H9 (cell line): ENCODE data around the gene KRT2. TPM values are rescaled to one million over a fixed set of nuclear protein-coding genes. Genes with fewer than 3 reads are reported as not detected.

Experiments used
- DNase-seq: peaks from one replicate; pipeline ENCODE4 v3.0.0-alpha.2; 2017
- H2AFZ ChIP-seq: one replicate; pipeline ENCODE4 v1.6.1; 2013; ENCODE audit warnings: mild to moderate bottlenecking, low read length, control low read depth, moderate library complexity
- H2AK5ac ChIP-seq: 2 replicates; pipeline ENCODE4 v1.6.1; 2013; ENCODE audit warnings: low read length, control low read depth, mixed read lengths; ENCODE audit not compliant: insufficient read length
- H2BK120ac ChIP-seq: one replicate; pipeline ENCODE4 v1.6.1; 2013; ENCODE audit warnings: low read depth, mild to moderate bottlenecking, low read length, control low read depth, inconsistent platforms; ENCODE audit not compliant: poor library complexity, severe bottlenecking
- H2BK12ac ChIP-seq: 2 replicates; pipeline ENCODE4 v1.6.1; 2013; ENCODE audit warnings: low read length, control low read depth, mixed read lengths, low read depth; ENCODE audit not compliant: insufficient read length
- H2BK15ac ChIP-seq: 2 replicates; pipeline ENCODE4 v1.6.1; 2013; ENCODE audit warnings: low read depth, low read length, control low read depth
- H2BK20ac ChIP-seq: one replicate; pipeline ENCODE4 v1.6.1; 2013; ENCODE audit warnings: low read depth, mild to moderate bottlenecking, low read length, control low read depth, inconsistent platforms; ENCODE audit not compliant: poor library complexity, severe bottlenecking
- H2BK5ac ChIP-seq: 2 replicates; pipeline ENCODE4 v1.6.1; 2013; ENCODE audit warnings: low read length, control low read depth, mixed read lengths; ENCODE audit not compliant: insufficient read length
- H3K14ac ChIP-seq: 2 replicates; pipeline ENCODE4 v1.6.1; 2013; ENCODE audit warnings: low read length, control low read depth; ENCODE audit not compliant: insufficient read depth
- H3K18ac ChIP-seq: 2 replicates; pipeline ENCODE4 v1.6.1; 2013; ENCODE audit warnings: low read depth, mild to moderate bottlenecking, mixed read lengths, low read length, control low read depth; ENCODE audit not compliant: insufficient read length
- H3K23ac ChIP-seq: 2 replicates; pipeline ENCODE4 v1.6.1; 2013; ENCODE audit warnings: low read length, control low read depth, mixed read lengths, low read depth; ENCODE audit not compliant: insufficient read length
- H3K23me2 ChIP-seq: 2 replicates; pipeline ENCODE4 v1.6.1; 2013; ENCODE audit warnings: low read depth, mild to moderate bottlenecking, mixed read lengths, low read length, control low read depth; ENCODE audit not compliant: insufficient read length, poor library complexity, severe bottlenecking
- H3K27ac ChIP-seq: 2 replicates; pipeline ENCODE4 v1.5.1; 2013; ENCODE audit warnings: low read length, control low read depth, mixed read lengths, low read depth; ENCODE audit not compliant: insufficient read length
- H3K27me3 ChIP-seq: 2 replicates; pipeline ENCODE4 v1.6.1; 2013; ENCODE audit warnings: low read length, control low read depth, inconsistent platforms; ENCODE audit not compliant: insufficient read depth
- H3K4ac ChIP-seq: 2 replicates; pipeline ENCODE4 v1.6.1; 2013; ENCODE audit warnings: low read depth, mild to moderate bottlenecking, control low read depth, inconsistent platforms, low read length, moderate library complexity
- H3K4me1 ChIP-seq: 2 replicates; pipeline ENCODE4 v1.6.1; 2013; ENCODE audit warnings: low read length, control low read depth, inconsistent platforms; ENCODE audit not compliant: insufficient read depth
- H3K4me2 ChIP-seq: 2 replicates; pipeline ENCODE4 v1.6.1; 2013; ENCODE audit warnings: low read length, control low read depth, mixed read lengths; ENCODE audit not compliant: insufficient read length, insufficient read depth
- H3K56ac ChIP-seq: 2 replicates; pipeline ENCODE4 v1.6.1; 2013; ENCODE audit warnings: low read depth, mild to moderate bottlenecking, mixed read lengths, low read length, control low read depth; ENCODE audit not compliant: insufficient read length
- H3K79me1 ChIP-seq: 2 replicates; pipeline ENCODE4 v1.6.1; 2013; ENCODE audit warnings: low read depth, mild to moderate bottlenecking, moderate library complexity, low read length, control low read depth, inconsistent platforms; ENCODE audit not compliant: insufficient read depth, poor library complexity, severe bottlenecking
- H3K79me2 ChIP-seq: 2 replicates; pipeline ENCODE4 v1.6.1; 2013; ENCODE audit warnings: low read length, control low read depth, inconsistent platforms; ENCODE audit not compliant: insufficient read depth
- H3K9ac ChIP-seq: 2 replicates; pipeline ENCODE4 v1.6.1; 2013; ENCODE audit warnings: low read length, control low read depth, mixed read lengths; ENCODE audit not compliant: insufficient read length; ENCODE audit errors: extremely low read depth
- H3K9me3 ChIP-seq: one replicate; pipeline ENCODE4 v1.6.1; 2013; ENCODE audit warnings: low read depth, low read length, inconsistent platforms; ENCODE audit not compliant: control insufficient read depth
- H3T11ph ChIP-seq: one replicate; pipeline ENCODE4 v1.6.1; 2013; ENCODE audit warnings: mild to moderate bottlenecking, low read length, control low read depth, inconsistent platforms
- H4K20me1 ChIP-seq: one replicate; pipeline ENCODE4 v1.6.1; 2013; ENCODE audit not compliant: control insufficient read depth, insufficient read length, insufficient read depth
- H4K5ac ChIP-seq: 2 replicates; pipeline ENCODE4 v1.6.1; 2013; ENCODE audit warnings: low read depth, mild to moderate bottlenecking, mixed read lengths, low read length, control low read depth; ENCODE audit not compliant: insufficient read length
- H4K8ac ChIP-seq: replicated peaks from 2 replicates; pipeline ENCODE4 v1.6.1; 2013; ENCODE audit warnings: low read length, control low read depth, mixed read lengths, low read depth; ENCODE audit not compliant: insufficient read length
- H4K91ac ChIP-seq: 2 replicates; pipeline ENCODE4 v1.6.1; 2013; ENCODE audit warnings: low read depth, mild to moderate bottlenecking, moderate library complexity, mixed read lengths, low read length, control low read depth; ENCODE audit not compliant: insufficient read length
- H3K27ac Mint-ChIP-seq, 3 experiments: 2 replicates in 2 of 3; 3 replicates in 1 of 3; pipeline ENCODE4 v1.8.0; 2020 to 2021; ENCODE audit warnings: mixed read lengths in 3 of 3, mild to moderate bottlenecking in 1 of 3, moderate library complexity in 1 of 3
- H3K27me3 Mint-ChIP-seq: 2 replicates; pipeline ENCODE4 v1.8.0; 2021; ENCODE audit warnings: low read depth, mild to moderate bottlenecking, moderate library complexity, mixed read lengths
- H3K36me3 Mint-ChIP-seq, 3 experiments: 2 replicates in 2 of 3; 3 replicates in 1 of 3; pipeline ENCODE4 v1.8.0; 2020 to 2021; ENCODE audit warnings: low read depth in 3 of 3, mixed read lengths in 3 of 3; ENCODE audit not compliant: insufficient read depth in 1 of 3
- H3K4me1 Mint-ChIP-seq, 2 experiments: 2 replicates each; pipeline ENCODE4 v1.8.0; 2020; ENCODE audit warnings: mixed read lengths in 2 of 2
- H3K4me3 Mint-ChIP-seq, 2 experiments: 2 replicates in 1 of 2; 3 replicates in 1 of 2; pipeline ENCODE4 v1.8.0; 2020 to 2021; ENCODE audit warnings: mild to moderate bottlenecking in 2 of 2, mixed read lengths in 2 of 2, moderate library complexity in 1 of 2
- H3K9me3 Mint-ChIP-seq, 2 experiments: 2 replicates in 1 of 2; 3 replicates in 1 of 2; pipeline ENCODE4 v1.8.0; 2020; ENCODE audit warnings: mild to moderate bottlenecking in 2 of 2, mixed read lengths in 2 of 2, moderate library complexity in 1 of 2
- CTCF ChIP-seq: fragments of 200-600 bp; sonication (generic); conservative IDR thresholded peaks from 3 replicates; pipeline ENCODE4 v1.8.0; 2021; ENCODE audit warnings: antibody characterized with exemption, mild to moderate bottlenecking
- WGBS: extraction: QIAGEN DNeasy Blood & Tissue Kit; methylation state at CpG from one replicate; pipeline ENCODE4 v1.1.7; 2013; ENCODE audit warnings: missing lambda C conversion rate, low lambda C conversion rate, mixed read lengths; ENCODE audit not compliant: insufficient read length; ENCODE audit errors: extremely low coverage; 5-methylcytosine and 5-hydroxymethylcytosine counted together
- total RNA-seq: library from RNA; stranded (reverse); gene quantifications from 2 replicates; pipeline ENCODE4 v1.2.1, GENCODE V29; 2021

The KRT2 gene
- total RNA-seq, 1 experiment from 2014 or later = not detected

- Histone ChIP-seq H3K4ac (no peak within 1 kb of the TSS; the same call in 1 of the 2 replicates), H2BK12ac (no peak within 1 kb of the TSS), H3K14ac (no peak within 1 kb of the TSS), H3K23me2 (no peaks in the 10 kb centered on the region), H2AFZ (no peak within 1 kb of the TSS), H4K20me1 (no peaks in the 10 kb centered on the region), H2BK120ac (no peak within 1 kb of the TSS), H3K9ac (no peak within 1 kb of the TSS), H4K8ac (no peak within 1 kb of the TSS), H4K5ac (no peak within 1 kb of the TSS), H2BK20ac (no peak within 1 kb of the TSS), H3K4me1 (no peaks in the 10 kb centered on the region), H3K18ac (peak within 1 kb of the TSS; percentile 41), H3K56ac (no peak within 1 kb of the TSS), H3K79me1 (no peaks in the 10 kb centered on the region), H3K27me3 (no peaks in the 10 kb centered on the region), H3K79me2 (no peaks in the 10 kb centered on the region), H3T11ph (no peak within 1 kb of the TSS), H3K4me2 (no peak within 1 kb of the TSS), H2BK15ac (no peak within 1 kb of the TSS), H3K9me3 (no peaks in the 10 kb centered on the region), H4K91ac (no peak within 1 kb of the TSS), H2BK5ac (no peak within 1 kb of the TSS), H3K27ac (no peak within 1 kb of the TSS), H3K23ac (no peak within 1 kb of the TSS), H2AK5ac (no peak within 1 kb of the TSS)
- Mint-ChIP-seq H3K9me3 (no peaks in the 10 kb centered on the region), H3K27me3 (peaks cover 14% of the 10 kb centered on the region), H3K4me3 (no peak within 1 kb of the TSS), H3K4me1 (peaks cover 10 to 14% of the 10 kb centered on the region in 2 experiments), H3K36me3 (no peaks in the 10 kb centered on the region), H3K27ac (no peak within 1 kb of the TSS; a peak in 1 of 7 replicates)
- no CpG with 5 or more reads among the region's 14 CpGs for WGBS
- no peak for TF ChIP-seq CTCF
- DNase-seq = peak; percentile 22
Observed at GRCh38 chr12:52618216-52618615, 33.8 kb downstream of the KRT2 start, which contains the start of gene KRT73. Gene KRT73 (minus strand): TSS chr12:52618559. CDS start chr12:52618524, 35 bp downstream.
